ENCODE data around the gene RPL27A. TPM values are rescaled to one million over a fixed set of nuclear protein-coding genes. Genes with fewer than 3 reads are reported as not detected.

The RPL27A gene
- total and polyA plus RNA-seq, 2 donors (not counting 1 experiment from before 2014, with no cell fraction given): 1,035 to 1,114 TPM

- Histone ChIP-seq H3K4me1 (ENCODE audit: control insufficient read depth, extremely low read depth, insufficient read depth, low read length) (peaks cover 17% of the 10 kb centered on the region), H3K9ac (ENCODE audit: insufficient read depth, low read length) (no peak overlapping the region), H2AFZ (ENCODE audit: low read length) (no peak overlapping the region), H3K27ac (ENCODE audit: insufficient read depth, low read length) (no peak overlapping the region), H3K36me3 (ENCODE audit: control insufficient read depth, insufficient read depth, low read length) (no peaks in the 10 kb centered on the region), H3K79me2 (ENCODE audit: control insufficient read depth, insufficient read depth, low read length) (no peaks in the 10 kb centered on the region), H3K9me3 (ENCODE audit: control insufficient read depth, insufficient read depth, low read depth, low read length) (no peaks in the 10 kb centered on the region), H3K4me3 (replicated peaks in 1 of 4; ENCODE audit: control extremely low read depth in 1 of 4, insufficient read depth in 1 of 4, low read depth in 3 of 4, low read length in 4 of 4) (no peak overlapping the region), H3K27me3 (ENCODE audit: control insufficient read depth, insufficient read depth, low read length) (no peaks in the 10 kb centered on the region), H3K4me2 (ENCODE audit: extremely low read depth, insufficient read depth, low read length) (no peak overlapping the region), H4K20me1 (ENCODE audit: control insufficient read depth, extremely low read depth, insufficient read depth, low read length) (no peaks in the 10 kb centered on the region)
- peak in 1 of 2 donors; percentile 49 for DNase-seq (ENCODE audit: low read depth in 2 of 2)
- TF ChIP-seq EZH2 (IDR thresholded peaks at IDR 0.05; ENCODE audit: low read length, missing control alignments) (no peak), CTCF (conservative IDR thresholded peaks at IDR 0.05 in 1 of 2, IDR thresholded peaks at IDR 0.05 in 1 of 2; ENCODE audit: low read depth in 1 of 2, low read length in 2 of 2) (no peak)
Observed at GRCh38 chr11:8654503-8654902, 28.1 kb upstream of the RPL27A start.

GRCh38 chr11:8656291-8656690, 26.3 kb upstream of the RPL27A start:
- no peak overlapping the region for H2AFZ ChIP-seq (ENCODE audit: low read length)
- H3K9ac ChIP-seq (ENCODE audit: insufficient read depth, low read length): no peak overlapping the region
- no peaks in the 10 kb centered on the region for H3K36me3 ChIP-seq (ENCODE audit: control insufficient read depth, insufficient read depth, low read length)
- no peak for TF ChIP-seq EZH2 (IDR thresholded peaks at IDR 0.05; ENCODE audit: low read length, missing control alignments)
- TF ChIP-seq CTCF (conservative IDR thresholded peaks at IDR 0.05 in 1 of 2, IDR thresholded peaks at IDR 0.05 in 1 of 2; ENCODE audit: low read depth in 1 of 2, low read length in 2 of 2): no peak
- no peaks in the 10 kb centered on the region for H3K79me2 ChIP-seq (ENCODE audit: control insufficient read depth, insufficient read depth, low read length)
- H3K4me1 ChIP-seq (ENCODE audit: control insufficient read depth, extremely low read depth, insufficient read depth, low read length): peaks cover 10% of the 10 kb centered on the region
- no peaks in the 10 kb centered on the region for H3K9me3 ChIP-seq (ENCODE audit: control insufficient read depth, insufficient read depth, low read depth, low read length)
- H3K27ac ChIP-seq (ENCODE audit: insufficient read depth, low read length): no peak overlapping the region
- no peak overlapping the region for H3K4me2 ChIP-seq (ENCODE audit: extremely low read depth, insufficient read depth, low read length)
- no peak overlapping the region for H3K4me3 ChIP-seq (replicated peaks in 1 of 4; ENCODE audit: control extremely low read depth in 1 of 4, insufficient read depth in 1 of 4, low read depth in 3 of 4, low read length in 4 of 4)
- H3K27me3 ChIP-seq (ENCODE audit: control insufficient read depth, insufficient read depth, low read length): no peaks in the 10 kb centered on the region
- no peaks in the 10 kb centered on the region for H4K20me1 ChIP-seq (ENCODE audit: control insufficient read depth, extremely low read depth, insufficient read depth, low read length)
- no peak for DNase-seq (ENCODE audit: low read depth in 2 of 2)

GRCh38 chr11:8658321-8659057, 24.1 kb upstream of the RPL27A start:
- Histone ChIP-seq H2AFZ (ENCODE audit: low read length) (no peak overlapping the region), H3K4me2 (ENCODE audit: extremely low read depth, insufficient read depth, low read length) (no peak overlapping the region), H4K20me1 (ENCODE audit: control insufficient read depth, extremely low read depth, insufficient read depth, low read length) (no peaks in the 10 kb centered on the region), H3K36me3 (ENCODE audit: control insufficient read depth, insufficient read depth, low read length) (no peaks in the 10 kb centered on the region), H3K4me1 (ENCODE audit: control insufficient read depth, extremely low read depth, insufficient read depth, low read length) (no peaks in the 10 kb centered on the region), H3K9ac (ENCODE audit: insufficient read depth, low read length) (no peak overlapping the region), H3K27ac (ENCODE audit: insufficient read depth, low read length) (no peak overlapping the region), H3K9me3 (ENCODE audit: control insufficient read depth, insufficient read depth, low read depth, low read length) (no peaks in the 10 kb centered on the region), H3K4me3 (replicated peaks in 1 of 4; ENCODE audit: control extremely low read depth in 1 of 4, insufficient read depth in 1 of 4, low read depth in 3 of 4, low read length in 4 of 4) (no peak overlapping the region), H3K79me2 (ENCODE audit: control insufficient read depth, insufficient read depth, low read length) (no peaks in the 10 kb centered on the region), H3K27me3 (ENCODE audit: control insufficient read depth, insufficient read depth, low read length) (no peaks in the 10 kb centered on the region)
- DNase-seq (ENCODE audit: low read depth in 2 of 2): peak in 1 of 2 donors; percentile 56
- TF ChIP-seq CTCF (conservative IDR thresholded peaks at IDR 0.05 in 1 of 2, IDR thresholded peaks at IDR 0.05 in 1 of 2; ENCODE audit: low read depth in 1 of 2, low read length in 2 of 2): no peak
- no peak for TF ChIP-seq EZH2 (IDR thresholded peaks at IDR 0.05; ENCODE audit: low read length, missing control alignments)

Data from fibroblast of lung (primary cell).